HepG2 (cell line): ENCODE measurements around the gene MEF2D. TPM values are rescaled to one million over a fixed set of nuclear protein-coding genes. Genes with fewer than 3 reads are reported as not detected.

ENCODE experiments used
- AFF4 ChIP-seq: sonication (generic); formaldehyde crosslinking; IDR thresholded peaks from 2 replicates; pipeline ENCODE4 v1.4.0; 2020; ENCODE audit warnings: missing genetic modification reagents
- AHR ChIP-seq: IDR thresholded peaks from 2 replicates; pipeline ENCODE4 v1.6.1; 2018; ENCODE audit warnings: missing genetic modification reagents, missing compliant biosample characterization
- BCL3 ChIP-seq: sonication (generic); formaldehyde crosslinking; IDR thresholded peaks from 2 replicates; pipeline ENCODE4 v1.5.1; 2020; ENCODE audit warnings: mild to moderate bottlenecking, missing genetic modification reagents, moderate library complexity
- HMG20B ChIP-seq: conservative IDR thresholded peaks from 2 replicates; pipeline ENCODE4 v1.6.1; 2016; ENCODE audit warnings: missing genetic modification reagents, missing compliant biosample characterization
- HNRNPUL1 ChIP-seq: fragments of 200-400 bp; formaldehyde crosslinking; IDR thresholded peaks from 2 replicates; pipeline ENCODE4 v1.6.1; 2017; ENCODE audit warnings: low read depth, mild to moderate bottlenecking, low read length, moderate library complexity
- JUND ChIP-seq: sonication (generic); formaldehyde crosslinking; IDR thresholded peaks from 2 replicates; pipeline ENCODE4 v1.8.0; 2022; ENCODE audit warnings: mild to moderate bottlenecking, missing genetic modification reagents
- MTF2 ChIP-seq: sonication (generic); formaldehyde crosslinking; IDR thresholded peaks from 2 replicates; pipeline ENCODE4 v1.5.0; 2020; ENCODE audit warnings: missing genetic modification reagents, borderline replicate concordance
- PITX1 ChIP-seq: sonication (generic); formaldehyde crosslinking; IDR thresholded peaks from 2 replicates; pipeline ENCODE4 v1.5.1; 2020; ENCODE audit warnings: mild to moderate bottlenecking, missing genetic modification reagents
- SALL1 ChIP-seq: sonication (generic); formaldehyde crosslinking; IDR thresholded peaks from 2 replicates; pipeline ENCODE4 v1.8.0; 2022; ENCODE audit warnings: mild to moderate bottlenecking, missing genetic modification reagents
- SRSF9 ChIP-seq: fragments of 200-400 bp; formaldehyde crosslinking; IDR thresholded peaks from 2 replicates; pipeline ENCODE4 v1.6.1; 2018; ENCODE audit warnings: borderline replicate concordance, mild to moderate bottlenecking, low read depth, low read length; ENCODE audit not compliant: insufficient read depth, poor library complexity, severe bottlenecking
- THAP7 ChIP-seq: sonication (generic); formaldehyde crosslinking; IDR thresholded peaks from 2 replicates; pipeline ENCODE4 v1.8.1; 2023; ENCODE audit warnings: mild to moderate bottlenecking, missing genetic modification reagents
- ZIK1 ChIP-seq: sonication (generic); formaldehyde crosslinking; IDR thresholded peaks from 2 replicates; pipeline ENCODE4 v1.5.0; 2020; ENCODE audit warnings: mild to moderate bottlenecking, low read depth, missing genetic modification reagents, borderline replicate concordance
- ZNF18 ChIP-seq: sonication (generic); formaldehyde crosslinking; IDR thresholded peaks from 2 replicates; pipeline ENCODE4 v1.8.0; 2022; ENCODE audit warnings: mild to moderate bottlenecking, missing genetic modification reagents; ENCODE audit not compliant: insufficient replicate concordance
- ZNF180 ChIP-seq: sonication (generic); formaldehyde crosslinking; IDR thresholded peaks from 2 replicates; pipeline ENCODE4 v1.4.0; 2020; ENCODE audit warnings: low read depth, missing genetic modification reagents, borderline replicate concordance
- ZNF557 ChIP-seq: sonication (generic); formaldehyde crosslinking; IDR thresholded peaks from 2 replicates; pipeline ENCODE4 v1.4.0; 2020; ENCODE audit warnings: missing genetic modification reagents
- ZNF841 ChIP-seq: sonication (generic); formaldehyde crosslinking; IDR thresholded peaks from 2 replicates; pipeline ENCODE4 v1.8.1; 2023; ENCODE audit warnings: missing genetic modification reagents, borderline replicate concordance
- ZNF883 ChIP-seq: sonication (generic); formaldehyde crosslinking; IDR thresholded peaks from 2 replicates; pipeline ENCODE4 v1.5.1; 2020; ENCODE audit warnings: mild to moderate bottlenecking, missing genetic modification reagents; ENCODE audit errors: not compliant biosample characterization
- ZSCAN5A ChIP-seq: sonication (generic); formaldehyde crosslinking; IDR thresholded peaks from 2 replicates; pipeline ENCODE4 v1.8.0; 2022; ENCODE audit warnings: mild to moderate bottlenecking, missing genetic modification reagents, borderline replicate concordance
- polyA plus RNA-seq, 8 experiments: library from polyadenylated mRNA; depleted of rRNA in 3 of 8; stranded (reverse) in 7 of 8; unstranded in 1 of 8; fragments of >200 nt; fragmentation: Illumina TruSeq in 4 of 8; extraction: Trizol in 4 of 8; gene quantifications; 2 replicates each; pipeline versions ENCODE4 v1.2.1 to v1.2.3, GENCODE V29; 2011 to 2016; ENCODE audit warnings: low read depth in 4 of 8, missing spikeins in 1 of 8, mixed read lengths in 1 of 8; ENCODE audit not compliant: insufficient read depth in 1 of 8
- total RNA-seq, 5 experiments: library from RNA; depleted of rRNA; stranded (reverse); fragments of >200 nt; fragmentation: Illumina TruSeq; extraction: Trizol; gene quantifications; 2 replicates each; pipeline ENCODE4 v1.2.3, GENCODE V29; 2016; ENCODE audit warnings: low read depth in 1 of 5

Gene MEF2D
- total and polyA plus RNA-seq, 2 of the 13 experiments (the other 11 are each of a cell fraction or from before 2014, with no cell fraction given) = 1.6 to 3.9 TPM

GRCh38 chr1:156504821-156505678, 4.5 kb upstream of the MEF2D start (continued):
- TF ChIP-seq HMG20B (CRISPR knock-in tag) (no peak), ZNF18 (no peak), MTF2 (CRISPR knock-in tag) (peak; percentile 71; the same call in 1 of the 2 replicates), ZSCAN5A (CRISPR knock-in tag) (no peak; the same call in 1 of the 2 replicates), HNRNPUL1 (no peak), THAP7 (CRISPR knock-in tag) (no peak; the same call in 1 of the 2 replicates), AFF4 (CRISPR knock-in tag) (no peak), JUND (CRISPR knock-in tag) (no peak; the same call in 1 of the 2 replicates), ZNF557 (CRISPR knock-in tag) (no peak; the same call in 1 of the 2 replicates), ZNF841 (CRISPR knock-in tag) (no peak), BCL3 (CRISPR knock-in tag) (no peak; the same call in 1 of the 2 replicates), ZNF883 (CRISPR knock-in tag) (no peak), PITX1 (CRISPR knock-in tag) (no peak), SRSF9 (no peak), ZIK1 (CRISPR knock-in tag) (no peak), SALL1 (CRISPR knock-in tag) (peak; percentile 78), AHR (CRISPR knock-in tag) (no peak), ZNF180 (no peak)
